ENCODE data around the gene THBD.

THBD gene

GRCh38 chr20:23080521-23080920 is 31.0 kb upstream of the THBD start:
- Histone ChIP-seq H3K36me3 (replicated peaks; ENCODE audit: insufficient read depth, low read length) (no peaks in the 10 kb centered on the region), H3K9me2 (replicated peaks; ENCODE audit: insufficient read depth, low read length) (no peaks in the 10 kb centered on the region), H3K4me3 (ENCODE audit: low read length) (no peak overlapping the region), H3K4me2 (ENCODE audit: low read depth, low read length) (no peak overlapping the region), H3K9ac (ENCODE audit: low read length) (no peak overlapping the region), H3K4me1 (ENCODE audit: low read length) (no peaks in the 10 kb centered on the region), H4K20me1 (ENCODE audit: insufficient read depth, low read length) (no peaks in the 10 kb centered on the region), H3F3A (ENCODE audit: insufficient read depth, low read length) (no peaks in the 10 kb centered on the region), H3K27me3 (replicated peaks; ENCODE audit: insufficient read depth, low read length) (no peaks in the 10 kb centered on the region), H3K9me3 (replicated peaks; ENCODE audit: insufficient read depth, low read length) (no peaks in the 10 kb centered on the region), H3K79me2 (ENCODE audit: low read length) (no peaks in the 10 kb centered on the region), H3K27ac (ENCODE audit: low read length) (no peak overlapping the region), H2AFZ (ENCODE audit: low read length) (no peak overlapping the region)
- no peak for DNase-seq
- TF ChIP-seq CTCF (IDR thresholded peaks at IDR 0.05; ENCODE audit: low read length) (no peak), EZH2 (optimal IDR thresholded peaks at IDR 0.05; ENCODE audit: low read depth, low read length) (no peak), EZH2phosphoT487 (IDR thresholded peaks at IDR 0.05; ENCODE audit: low read length) (no peak)

- DNase-seq, result no peak
- no peak for TF ChIP-seq CTCF (IDR thresholded peaks at IDR 0.05; ENCODE audit: low read length)
- TF ChIP-seq EZH2phosphoT487 (IDR thresholded peaks at IDR 0.05; ENCODE audit: low read length), result no peak
- TF ChIP-seq EZH2 (optimal IDR thresholded peaks at IDR 0.05; ENCODE audit: low read depth, low read length), result no peak
- Histone ChIP-seq H3K4me2 (ENCODE audit: low read depth, low read length) (no peak overlapping the region), H3K27me3 (replicated peaks; ENCODE audit: insufficient read depth, low read length) (no peaks in the 10 kb centered on the region), H3K4me1 (ENCODE audit: low read length) (no peaks in the 10 kb centered on the region), H4K20me1 (ENCODE audit: insufficient read depth, low read length) (no peaks in the 10 kb centered on the region), H3K79me2 (ENCODE audit: low read length) (no peaks in the 10 kb centered on the region), H3K9ac (ENCODE audit: low read length) (no peak overlapping the region), H3K4me3 (ENCODE audit: low read length) (no peak overlapping the region), H3K9me3 (replicated peaks; ENCODE audit: insufficient read depth, low read length) (no peaks in the 10 kb centered on the region), H2AFZ (ENCODE audit: low read length) (no peak overlapping the region), H3K27ac (ENCODE audit: low read length) (no peak overlapping the region), H3F3A (ENCODE audit: insufficient read depth, low read length) (no peaks in the 10 kb centered on the region), H3K36me3 (replicated peaks; ENCODE audit: insufficient read depth, low read length) (no peaks in the 10 kb centered on the region), H3K9me2 (replicated peaks; ENCODE audit: insufficient read depth, low read length) (no peaks in the 10 kb centered on the region)
Observed at GRCh38 chr20:23079926-23080325, 30.5 kb upstream of the THBD start.

- Histone ChIP-seq H3K36me3 (replicated peaks; ENCODE audit: insufficient read depth, low read length) (no peaks in the 10 kb centered on the region), H4K20me1 (ENCODE audit: insufficient read depth, low read length) (no peaks in the 10 kb centered on the region), H3K27me3 (replicated peaks; ENCODE audit: insufficient read depth, low read length) (no peaks in the 10 kb centered on the region)
Observed at GRCh38 chr20:23079016-23079351, 29.5 kb upstream of the THBD start.

More at GRCh38 chr20:23079016-23079351, 29.5 kb upstream of the THBD start:
- Histone ChIP-seq H3K4me1 (ENCODE audit: low read length) (no peaks in the 10 kb centered on the region), H3K4me3 (ENCODE audit: low read length) (no peak overlapping the region), H3K9ac (ENCODE audit: low read length) (no peak overlapping the region), H3K9me3 (replicated peaks; ENCODE audit: insufficient read depth, low read length) (no peaks in the 10 kb centered on the region), H3K9me2 (replicated peaks; ENCODE audit: insufficient read depth, low read length) (no peaks in the 10 kb centered on the region), H3F3A (ENCODE audit: insufficient read depth, low read length) (no peaks in the 10 kb centered on the region), H3K4me2 (ENCODE audit: low read depth, low read length) (no peak overlapping the region), H3K27ac (ENCODE audit: low read length) (no peak overlapping the region), H2AFZ (ENCODE audit: low read length) (no peak overlapping the region), H3K79me2 (ENCODE audit: low read length) (no peaks in the 10 kb centered on the region)
- TF ChIP-seq EZH2phosphoT487 (IDR thresholded peaks at IDR 0.05; ENCODE audit: low read length) (no peak), CTCF (IDR thresholded peaks at IDR 0.05; ENCODE audit: low read length) (no peak; the same call in 1 of the 2 replicates), EZH2 (optimal IDR thresholded peaks at IDR 0.05; ENCODE audit: low read depth, low read length) (no peak)
- DNase-seq, result no peak
